HL-60 (cell line): ENCODE data around the gene MEG3.
"Not testable (repeated sequence)": the region's sequence is repeated elsewhere in the genome, so short reads cannot be mapped to it uniquely, and the experiment has no call there.

Source experiments
- DNase-seq, 2 experiments: peaks; one replicate each; pipeline ENCODE4 v3.0.0-alpha.2; 2010 to 2020; ENCODE audit warnings: low read depth in 1 of 2, low spot score in 1 of 2
- H3K27ac ChIP-seq: fragments of 250-450 bp; sonication (Bioruptor Pico); replicated peaks from 2 replicates; pipeline ENCODE4 v1.5.1; 2020; ENCODE audit warnings: mild to moderate bottlenecking, moderate library complexity
- H3K27me3 ChIP-seq: fragments of 250-450 bp; sonication (Bioruptor Pico); 2 replicates; pipeline ENCODE4 v1.5.1; 2021; ENCODE audit warnings: mild to moderate bottlenecking, moderate library complexity; ENCODE audit not compliant: insufficient read depth, poor library complexity, severe bottlenecking
- H3K4me3 ChIP-seq: replicated peaks from 2 replicates; pipeline ENCODE4 v1.5.1; 2011; ENCODE audit warnings: mild to moderate bottlenecking, control low read depth, low read length; ENCODE audit not compliant: insufficient read depth
- CTCF ChIP-seq: IDR thresholded peaks from one replicate; pipeline ENCODE4 v1.5.1; 2011; ENCODE audit warnings: low read length, control low read depth, inconsistent platforms; ENCODE audit not compliant: insufficient read depth
- GABPA ChIP-seq: IDR thresholded peaks from 2 replicates; pipeline ENCODE4 v1.6.1; 2012; ENCODE audit warnings: low read depth
- POLR2AphosphoS5 ChIP-seq: IDR thresholded peaks from 2 replicates; pipeline ENCODE4 v1.6.1; 2012; ENCODE audit warnings: low read depth
- REST ChIP-seq: IDR thresholded peaks from 2 replicates; pipeline ENCODE4 v1.6.1; 2012; ENCODE audit warnings: low read depth; ENCODE audit not compliant: insufficient replicate concordance
- SPI1 ChIP-seq: IDR thresholded peaks from 2 replicates; pipeline ENCODE4 v1.6.1; 2012; ENCODE audit warnings: low read depth, mild to moderate bottlenecking, borderline replicate concordance

Gene MEG3

GRCh38 chr14:100818221-100818699 is 7.7 kb upstream of the MEG3 start:
- no peak for DNase-seq

GRCh38 chr14:100818923-100819322 is 7.0 kb upstream of the MEG3 start:
- not testable (repeated sequence) for DNase-seq, H3K27ac ChIP-seq, H3K4me3 ChIP-seq, H3K27me3 ChIP-seq

More at GRCh38 chr14:100818221-100818699, 7.7 kb upstream of the MEG3 start:
- Histone ChIP-seq H3K27ac (no peak overlapping the region), H3K27me3 (peaks cover 2% of the 10 kb centered on the region), H3K4me3 (no peak overlapping the region)
- TF ChIP-seq CTCF = no peak
- no peak for TF ChIP-seq SPI1

- TF ChIP-seq POLR2AphosphoS5 (no peak), CTCF (no peak), SPI1 (no peak), REST (no peak), GABPA (no peak)
- H3K4me3 ChIP-seq = no peak overlapping the region
- DNase-seq = no peak
- peaks cover 2% of the 10 kb centered on the region for H3K27me3 ChIP-seq
- no peak overlapping the region for H3K27ac ChIP-seq
Measured at GRCh38 chr14:100819453-100819828, 6.5 kb upstream of the MEG3 start.

GRCh38 chr14:100819829-100820475 is 6.0 kb upstream of the MEG3 start:
- no peak for DNase-seq
- no peak for TF ChIP-seq CTCF
- no peak for TF ChIP-seq POLR2AphosphoS5
- TF ChIP-seq SPI1 = no peak
- no peak for TF ChIP-seq GABPA
- TF ChIP-seq REST = no peak
- Histone ChIP-seq H3K27ac (no peak overlapping the region), H3K4me3 (no peak overlapping the region), H3K27me3 (peaks cover 2% of the 10 kb centered on the region)
